Measurements from ENCODE around the gene COL4A6.
"Not testable (repeated sequence)": the region's sequence is repeated elsewhere in the genome, so short reads cannot be mapped to it uniquely, and the experiment has no call there.

COL4A6 gene

GRCh38 chrX:108412783-108413182 is 25.4 kb downstream of the COL4A6 start:
- in situ Hi-C loops (cut with MboI; ENCODE audit: low sequenced_read_pairs), result no loop called here

- in situ Hi-C loops (cut with MboI; ENCODE audit: low sequenced_read_pairs), result no loop called here
Observed at GRCh38 chrX:108399418-108400165, 38.6 kb downstream of the COL4A6 start.

GRCh38 chrX:108397627-108398391 is 40.4 kb downstream of the COL4A6 start:
- in situ Hi-C loops (cut with MboI; ENCODE audit: low sequenced_read_pairs), result no loop called here

- in situ Hi-C loops (cut with MboI; ENCODE audit: low sequenced_read_pairs), result no loop called here
Observed at GRCh38 chrX:108396986-108397385, 41.2 kb downstream of the COL4A6 start.

- in situ Hi-C loops (cut with MboI; ENCODE audit: low sequenced_read_pairs), result no loop called here
Observed at GRCh38 chrX:108396188-108396891, 41.9 kb downstream of the COL4A6 start.

GRCh38 chrX:108390976-108391717 is 47.1 kb downstream of the COL4A6 start:
- in situ Hi-C loops (cut with MboI; ENCODE audit: low sequenced_read_pairs), result not testable (repeated sequence)

GRCh38 chrX:108384783-108385182 is 53.4 kb downstream of the COL4A6 start:
- in situ Hi-C loops (cut with MboI; ENCODE audit: low sequenced_read_pairs), result no loop called here

- in situ Hi-C loops (cut with MboI; ENCODE audit: low sequenced_read_pairs), result no loop called here
Observed at GRCh38 chrX:108380222-108380621, 58.0 kb downstream of the COL4A6 start.

GRCh38 chrX:108376821-108377220 is 61.4 kb downstream of the COL4A6 start:
- in situ Hi-C loops (cut with MboI; ENCODE audit: low sequenced_read_pairs), result not testable (repeated sequence)

GRCh38 chrX:108375591-108375990 is 62.6 kb downstream of the COL4A6 start:
- in situ Hi-C loops (cut with MboI; ENCODE audit: low sequenced_read_pairs), result not testable (repeated sequence)

- in situ Hi-C loops (cut with MboI; ENCODE audit: low sequenced_read_pairs), result no loop called here
Observed at GRCh38 chrX:108366644-108367406, 71.4 kb downstream of the COL4A6 start.

GRCh38 chrX:108362026-108362425 is 76.2 kb downstream of the COL4A6 start:
- in situ Hi-C loops (cut with MboI; ENCODE audit: low sequenced_read_pairs), result no loop called here

- in situ Hi-C loops (cut with MboI; ENCODE audit: low sequenced_read_pairs), result no loop called here
Observed at GRCh38 chrX:108361316-108361715, 76.9 kb downstream of the COL4A6 start.

- in situ Hi-C loops (cut with MboI; ENCODE audit: low sequenced_read_pairs), result no loop called here
Observed at GRCh38 chrX:108359806-108360602, 78.2 kb downstream of the COL4A6 start.

- in situ Hi-C loops (cut with MboI; ENCODE audit: low sequenced_read_pairs), result no loop called here
Observed at GRCh38 chrX:108353452-108353851, 84.8 kb downstream of the COL4A6 start.

GRCh38 chrX:108349210-108349609 is 89.0 kb downstream of the COL4A6 start:
- in situ Hi-C loops (cut with MboI; ENCODE audit: low sequenced_read_pairs), result no loop called here

GRCh38 chrX:108348525-108348924 is 89.7 kb downstream of the COL4A6 start:
- in situ Hi-C loops (cut with MboI; ENCODE audit: low sequenced_read_pairs), result no loop called here

- in situ Hi-C loops (cut with MboI; ENCODE audit: low sequenced_read_pairs), result no loop called here
Observed at GRCh38 chrX:108347800-108348199, 90.4 kb downstream of the COL4A6 start.

GRCh38 chrX:108344216-108344615 is 94.0 kb downstream of the COL4A6 start:
- in situ Hi-C loops (cut with MboI; ENCODE audit: low sequenced_read_pairs), result no loop called here

Measured in HL-60/S4 treated with retinoic acid at 250 ng/mL for 4 days and 3 days (cell line).